HG02623 (cell line): ENCODE data around the gene MEAK7.

Source experiments
- ATAC-seq: cut with Tn5 transposase; IDR thresholded peaks from one replicate; pipeline ENCODE4 v1.9.1; 2021; ENCODE audit warnings: moderate library complexity; ENCODE audit not compliant: unreplicated experiment

The MEAK7 gene

DNA sequence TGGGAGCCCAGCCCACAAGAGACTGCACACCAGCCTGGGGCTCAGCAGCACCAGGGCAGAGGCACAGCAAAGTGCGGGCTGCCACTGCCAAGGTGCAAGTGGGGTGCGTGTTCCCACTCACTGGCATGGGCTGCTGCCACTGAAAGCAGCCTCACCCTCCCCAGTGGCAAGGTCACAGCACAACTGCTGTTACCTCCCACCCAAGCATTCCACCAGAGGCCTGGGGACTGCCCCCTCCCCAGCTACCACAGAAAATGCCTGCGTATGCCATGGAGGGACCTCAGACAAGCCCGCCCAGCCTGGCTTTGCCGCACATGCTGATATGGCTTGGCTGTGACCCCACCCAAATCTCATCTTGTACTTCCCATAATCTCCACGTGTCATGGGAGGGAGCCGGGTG is 33.1 kb downstream of the MEAK7 start:
- no peak for ATAC-seq

GRCh38 chr16:84467709-84468108 is 36.8 kb downstream of the MEAK7 start:
- no peak for ATAC-seq

DNA sequence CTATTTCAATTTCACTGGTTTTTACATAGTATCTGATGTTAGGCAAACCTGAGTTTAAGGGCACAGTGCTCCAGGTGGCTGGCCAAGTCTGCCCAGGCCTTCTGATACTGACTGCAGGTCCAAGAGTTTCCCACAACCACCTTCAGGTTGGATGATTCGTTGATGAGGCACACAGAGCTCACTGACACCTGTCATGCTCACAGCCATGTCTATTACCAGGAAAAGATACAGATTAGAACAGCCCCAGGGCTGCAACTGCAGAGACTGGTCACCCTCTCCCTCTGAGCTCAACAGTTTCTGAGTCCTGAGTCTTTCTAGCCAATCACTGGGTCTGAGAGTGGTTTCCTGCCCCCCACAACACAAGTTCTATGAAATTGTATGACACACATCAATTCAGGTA is 37.2 kb downstream of the MEAK7 start:
- ATAC-seq, result no peak

- no peak for ATAC-seq
These were observed 37.8 kb downstream of the MEAK7 start for GRCh38 chr16:84466692-84467091.

GRCh38 chr16:84465154-84465553 is 39.3 kb downstream of the MEAK7 start:
- ATAC-seq, result no peak

DNA sequence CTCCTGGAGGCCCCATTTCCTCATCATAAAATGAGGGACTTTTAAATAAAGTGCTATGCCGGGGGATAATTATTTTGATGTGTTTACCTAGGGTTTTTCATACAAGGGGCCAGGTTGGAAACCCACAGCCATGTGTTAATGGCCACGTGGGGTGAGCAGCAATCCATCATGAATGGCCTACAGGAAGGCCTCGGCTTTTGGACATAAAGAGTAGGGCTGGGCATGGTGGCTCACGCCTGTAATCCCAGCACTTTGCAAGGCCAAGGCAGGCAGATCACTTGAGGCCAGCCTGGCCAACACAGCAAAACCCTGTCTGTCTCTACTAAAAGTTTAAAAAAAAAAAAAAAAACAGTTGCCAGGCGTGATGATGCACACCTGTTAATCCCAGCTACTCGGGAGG is 40.3 kb downstream of the MEAK7 start:
- no peak for ATAC-seq

DNA sequence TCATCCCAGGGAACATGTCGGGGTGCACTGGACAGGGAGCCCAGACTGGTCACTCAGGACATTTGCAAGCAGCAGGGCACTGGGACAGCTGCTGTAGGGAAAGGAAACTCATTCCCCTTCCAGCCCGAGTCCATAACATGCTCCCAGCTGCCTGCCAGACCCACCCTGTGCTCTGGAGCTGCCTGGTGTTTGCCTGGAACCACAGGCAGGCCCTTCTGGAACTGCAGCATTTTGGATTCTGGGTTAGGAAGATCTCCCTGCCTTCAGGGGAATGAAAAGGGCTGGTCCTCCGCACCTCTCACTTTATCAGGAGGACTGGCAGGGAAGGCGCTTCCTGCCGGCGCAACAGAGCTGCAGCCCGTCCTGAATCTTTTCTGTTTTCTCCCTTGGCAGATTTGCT is 41.2 kb downstream of the MEAK7 start:
- ATAC-seq, result no peak

GRCh38 chr16:84462296-84463210 is 41.9 kb downstream of the MEAK7 start:
- ATAC-seq, result no peak

GRCh38 chr16:84461413-84462295 is 42.8 kb downstream of the MEAK7 start:
- ATAC-seq, result no peak

- no peak for ATAC-seq
These were observed 43.4 kb downstream of the MEAK7 start for GRCh38 chr16:84461029-84461412.

GRCh38 chr16:84460406-84461028 is 43.9 kb downstream of the MEAK7 start:
- ATAC-seq, result no peak

DNA sequence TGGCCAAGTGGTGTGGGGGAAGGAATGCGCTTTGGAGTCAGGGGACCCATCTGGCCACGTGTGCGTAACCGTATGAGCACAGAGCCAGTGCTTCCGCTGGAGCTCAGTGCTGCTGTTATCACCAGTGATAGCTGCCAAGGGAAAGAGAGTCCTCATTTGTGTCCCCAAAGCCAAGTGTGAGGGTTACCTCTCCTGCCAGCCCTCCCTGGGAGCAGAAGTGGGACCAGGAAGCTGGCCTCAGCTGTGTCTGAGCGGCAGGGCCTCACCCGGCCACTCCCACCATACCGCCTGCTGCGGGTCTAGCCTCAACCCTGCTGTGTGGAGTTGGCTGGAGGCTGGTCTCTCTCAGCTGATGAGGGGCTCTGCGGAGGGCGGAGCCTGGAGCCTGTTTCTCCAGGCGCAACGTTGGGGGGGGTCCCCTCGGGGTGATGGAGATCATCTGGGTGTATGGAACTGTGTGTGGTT is 44.5 kb downstream of the MEAK7 start:
- no peak for ATAC-seq

- ATAC-seq, result no peak
These were observed 44.9 kb downstream of the MEAK7 start for GRCh38 chr16:84459533-84459894.

- ATAC-seq, result no peak
These were observed 45.6 kb downstream of the MEAK7 start for GRCh38 chr16:84458606-84459532.

DNA sequence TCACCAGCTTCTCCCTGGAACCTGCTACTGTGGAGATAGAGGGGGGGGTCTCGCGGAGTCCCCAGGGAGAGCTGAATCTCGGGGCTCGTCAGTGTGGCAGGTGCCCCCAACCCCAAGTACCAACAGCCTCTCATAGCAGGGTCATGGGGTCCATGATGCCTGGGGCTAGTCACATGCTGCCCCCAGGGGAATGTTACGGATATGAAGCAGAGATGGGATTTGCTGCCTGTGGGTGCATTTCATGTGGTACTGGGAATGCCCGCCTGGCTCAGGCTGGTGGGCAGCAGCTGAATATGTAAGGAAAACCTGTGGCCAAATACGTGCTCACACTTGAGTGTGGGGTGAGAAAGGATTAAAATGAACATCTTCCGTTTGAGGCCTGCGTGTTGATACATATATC is 49.4 kb downstream of the MEAK7 start:
- ATAC-seq, result no peak
